ENCODE measurements around the gene KRT82. TPM values are rescaled to one million over a fixed set of nuclear protein-coding genes. Genes with fewer than 3 reads are reported as not detected.

The KRT82 gene
- total and polyA plus RNA-seq, 4 donors, result not detected

GRCh38 chr12:52360106-52360662 lies 46.0 kb downstream of the KRT82 start:
- 92% methylated on average over 7 of the region's 7 CpGs for WGBS
- no peak for DNase-seq (ENCODE audit: low spot score)
- no peak overlapping the region for H3K27ac ChIP-seq (ENCODE audit: low read depth in 1 of 2, low read length in 2 of 2)

More at GRCh38 chr12:52360106-52360662, 46.0 kb downstream of the KRT82 start:
- H3K4me1 ChIP-seq (ENCODE audit: control insufficient read depth in 4 of 4, insufficient read depth in 4 of 4, low read length in 3 of 4), result peaks cover 0 to 15% (median 7%) of the 10 kb centered on the region in 4 donors
- no peaks in the 10 kb centered on the region for H3K9me3 ChIP-seq (ENCODE audit: control insufficient read depth in 4 of 4, low read length in 3 of 4)
- no peak overlapping the region for H3K4me3 ChIP-seq (ENCODE audit: low read depth in 1 of 3, low read length in 3 of 3)
- no peaks in the 10 kb centered on the region for H3K36me3 ChIP-seq (ENCODE audit: control insufficient read depth in 4 of 4, insufficient read depth in 3 of 4, low read depth in 1 of 4, low read length in 3 of 4)
- H3K27me3 ChIP-seq (ENCODE audit: control insufficient read depth in 4 of 4, insufficient read depth in 4 of 4, low read length in 3 of 4), result no peaks in the 10 kb centered on the region
- no peak overlapping the region for H3K9ac ChIP-seq (ENCODE audit: low read depth in 1 of 2, low read length in 2 of 2)
- TF ChIP-seq HNF4G (IDR thresholded peaks at IDR 0.05) (no peak), GABPA (IDR thresholded peaks at IDR 0.05 in 1 of 2, conservative IDR thresholded peaks at IDR 0.05 in 1 of 2) (no peak), NR2F2 (IDR thresholded peaks at IDR 0.05) (no peak), FOXA2 (IDR thresholded peaks at IDR 0.05) (no peak), CTCF (IDR thresholded peaks at IDR 0.05; ENCODE audit: low read depth, low read length, missing input control) (no peak), SP1 (IDR thresholded peaks at IDR 0.05) (no peak), ATF3 (IDR thresholded peaks at IDR 0.05) (no peak), FOXA1 (IDR thresholded peaks at IDR 0.05) (no peak), TAF1 (conservative IDR thresholded peaks at IDR 0.05) (no peak), REST (IDR thresholded peaks at IDR 0.05) (no peak), EGR1 (IDR thresholded peaks at IDR 0.05; ENCODE audit: low read depth in 2 of 2) (no peak), YY1 (IDR thresholded peaks at IDR 0.05) (no peak), JUND (IDR thresholded peaks at IDR 0.05) (no peak), RAD21 (IDR thresholded peaks at IDR 0.05) (no peak), MAX (IDR thresholded peaks at IDR 0.05) (no peak)

All from liver (tissue), 9 donors.